Gastrocnemius medialis (tissue), 4 donors: ENCODE data around the gene MRGPRD.

ENCODE experiments used
- CTCF ChIP-seq, 5 experiments: fragments of 450-650 bp in 3 of 5; fragments of 200-600 bp in 2 of 5; sonication (generic) in 2 of 5; IDR thresholded peaks in 4 of 5; conservative IDR thresholded peaks in 1 of 5; 1 replicate in 4 of 5; 2 replicates in 1 of 5; pipeline ENCODE4 v1.5.1; 2016 to 2019; ENCODE audit warnings: antibody characterized with exemption in 5 of 5, mild to moderate bottlenecking in 3 of 5, moderate library complexity in 3 of 5
- POLR2A ChIP-seq, 2 donors: fragments of 450-650 bp; IDR thresholded peaks; one replicate each; pipeline ENCODE4 v1.6.1; 2017; ENCODE audit warnings: antibody characterized with exemption in 2 of 2, mild to moderate bottlenecking in 2 of 2, moderate library complexity in 2 of 2

DNA sequence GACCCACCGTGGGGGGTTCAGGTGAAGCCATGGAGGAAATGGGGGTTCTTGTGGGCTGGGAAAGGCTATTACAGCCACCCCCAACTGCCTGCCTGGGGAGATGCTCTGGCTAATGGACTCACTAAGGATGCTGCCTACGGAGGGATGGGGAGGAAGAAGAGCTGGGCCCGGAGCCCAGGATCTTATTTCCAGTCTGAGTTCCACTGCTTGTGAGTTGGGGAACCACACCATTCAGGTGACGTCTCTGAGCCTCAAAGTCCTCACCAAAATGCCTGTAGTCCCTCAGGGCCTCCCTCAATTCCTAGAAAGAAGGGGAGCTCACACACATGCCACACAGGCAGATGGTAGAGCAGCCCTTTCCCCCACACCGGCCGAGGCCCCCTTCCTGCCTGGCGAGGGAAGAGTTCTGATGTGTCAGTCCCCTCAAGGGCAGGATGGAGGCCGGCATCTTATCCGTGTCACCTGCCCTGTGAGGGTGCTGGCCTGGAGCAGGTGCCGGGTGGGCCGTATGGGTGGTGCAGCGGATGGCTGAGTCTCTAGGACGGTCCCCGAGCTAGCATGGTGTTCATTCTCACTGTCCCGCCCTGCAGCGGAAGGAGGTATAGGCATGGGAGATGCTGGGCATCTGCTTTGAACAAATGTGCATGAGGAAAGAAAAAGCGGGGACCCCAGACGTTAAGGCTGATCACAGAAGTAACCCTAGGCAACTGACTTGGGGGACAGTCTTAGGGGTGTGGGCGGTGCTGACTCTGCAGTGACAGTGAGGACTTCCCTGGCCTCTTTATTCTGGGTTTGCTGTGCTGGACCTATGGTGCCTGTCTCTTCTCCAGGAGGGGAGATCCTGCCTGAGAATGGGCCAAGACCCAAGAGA is 16.6 kb upstream of the MRGPRD start:
- TF ChIP-seq CTCF (IDR thresholded peaks at IDR 0.05 in 4 of 5, conservative IDR thresholded peaks at IDR 0.05 in 1 of 5) (no peak), POLR2A (IDR thresholded peaks at IDR 0.05) (no peak)
